ENCODE results near the gene SUV39H2. TPM values are rescaled to one million over a fixed set of nuclear protein-coding genes. Genes with fewer than 3 reads are reported as not detected.

SUV39H2 gene
- total RNA-seq, 1 experiment from 2014 or later, result 6.4 TPM

GRCh38 chr10:14879124-14879927, 660 bp downstream of the SUV39H2 start:
- H3K27me3 ChIP-seq (ENCODE audit: low read length), result no peaks in the 10 kb centered on the region
- H3K27ac ChIP-seq (ENCODE audit: low read length), result peak overlapping the region; percentile 23; the same call in 1 of the 2 replicates
- H3F3A ChIP-seq (ENCODE audit: low read length, unreplicated experiment), result no peaks in the 10 kb centered on the region
- intact Hi-C loops (cut with micrococcal nuclease), result no loop called here
- ATAC-seq (no peak), DNase-seq (no peak)
- peaks cover 10% of the 10 kb centered on the region; the same call in 1 of the 2 replicates for H4K20me1 ChIP-seq (ENCODE audit: low read length)
- no peaks in the 10 kb centered on the region for H3K9me2 ChIP-seq (replicated peaks; ENCODE audit: low read length)
- H3K4me1 ChIP-seq (ENCODE audit: insufficient read depth, low read length), result peaks cover 15% of the 10 kb centered on the region
- H3K4me3 ChIP-seq (ENCODE audit: low read length), result peak overlapping the region; percentile 86
- CTCF ChIA-PET, result no interaction called here
- no TSS peak for BruUV-seq (replicated peaks)
- H3K9me3 ChIP-seq (ENCODE audit: low read length), result no peaks in the 10 kb centered on the region
- H2AFZ ChIP-seq (ENCODE audit: low read length), result peak overlapping the region; percentile 53; the same call in 1 of the 2 replicates
- no peaks in the 10 kb centered on the region for H3K36me3 ChIP-seq (ENCODE audit: low read depth, low read length)
- POLR2A ChIA-PET (ENCODE audit: unreplicated experiment), result no interaction called here
- H3K79me2 ChIP-seq (ENCODE audit: low read length), result peaks cover 72% of the 10 kb centered on the region
- peak overlapping the region; percentile 94 for H3K4me2 ChIP-seq (ENCODE audit: low read length)
- TF ChIP-seq EZH2phosphoT487 (IDR thresholded peaks at IDR 0.05; ENCODE audit: borderline replicate concordance, low read length), result no peak
- no peak for TF ChIP-seq EZH2 (IDR thresholded peaks at IDR 0.05; ENCODE audit: low read length, unreplicated experiment)
- TF ChIP-seq CTCF (conservative IDR thresholded peaks at IDR 0.05; ENCODE audit: low read depth, low read length), result no peak
- H3K9ac ChIP-seq (ENCODE audit: low read length), result peak overlapping the region; percentile 90

GRCh38 chr10:14879928-14880193, 1.2 kb downstream of the SUV39H2 start:
- Histone ChIP-seq H3K9me3 (ENCODE audit: low read length) (no peaks in the 10 kb centered on the region), H3K36me3 (ENCODE audit: low read depth, low read length) (no peaks in the 10 kb centered on the region), H3K27me3 (ENCODE audit: low read length) (no peaks in the 10 kb centered on the region), H2AFZ (ENCODE audit: low read length) (no peak overlapping the region), H3K4me2 (ENCODE audit: low read length) (peak overlapping the region; percentile 94), H3F3A (ENCODE audit: low read length, unreplicated experiment) (no peaks in the 10 kb centered on the region), H3K9me2 (replicated peaks; ENCODE audit: low read length) (no peaks in the 10 kb centered on the region), H3K4me1 (ENCODE audit: insufficient read depth, low read length) (peaks cover 15% of the 10 kb centered on the region), H3K9ac (ENCODE audit: low read length) (peak overlapping the region; percentile 90), H3K4me3 (ENCODE audit: low read length) (peak overlapping the region; percentile 86), H4K20me1 (ENCODE audit: low read length) (peaks cover 10% of the 10 kb centered on the region; the same call in 1 of the 2 replicates), H3K79me2 (ENCODE audit: low read length) (peaks cover 77% of the 10 kb centered on the region), H3K27ac (ENCODE audit: low read length) (no peak overlapping the region)
- POLR2A ChIA-PET (ENCODE audit: unreplicated experiment), result no interaction called here
- no TSS peak for BruUV-seq (replicated peaks)
- DNase-seq, result no peak
- TF ChIP-seq EZH2phosphoT487 (IDR thresholded peaks at IDR 0.05; ENCODE audit: borderline replicate concordance, low read length) (no peak), EZH2 (IDR thresholded peaks at IDR 0.05; ENCODE audit: low read length, unreplicated experiment) (no peak), CTCF (conservative IDR thresholded peaks at IDR 0.05; ENCODE audit: low read depth, low read length) (no peak)
- CTCF ChIA-PET, result no interaction called here
- ATAC-seq, result no peak
- intact Hi-C loops (cut with micrococcal nuclease), result loop anchor here (5.0 kb wide), 1 partner anchor 72 kb away; the partner anchor contains the start of gene DCLRE1C

GRCh38 chr10:14880229-14880628, 1.6 kb downstream of the SUV39H2 start:
- no peaks in the 10 kb centered on the region for H3K9me2 ChIP-seq (replicated peaks; ENCODE audit: low read length)
- peaks cover 15% of the 10 kb centered on the region for H3K4me1 ChIP-seq (ENCODE audit: insufficient read depth, low read length)
- no peaks in the 10 kb centered on the region for H3K9me3 ChIP-seq (ENCODE audit: low read length)
- H2AFZ ChIP-seq (ENCODE audit: low read length), result no peak overlapping the region
- H3K36me3 ChIP-seq (ENCODE audit: low read depth, low read length), result no peaks in the 10 kb centered on the region
- no peak overlapping the region for H3K27ac ChIP-seq (ENCODE audit: low read length)
- H3K9ac ChIP-seq (ENCODE audit: low read length), result peak overlapping the region; percentile 90
- no peak for TF ChIP-seq EZH2phosphoT487 (IDR thresholded peaks at IDR 0.05; ENCODE audit: borderline replicate concordance, low read length)
- TF ChIP-seq EZH2 (IDR thresholded peaks at IDR 0.05; ENCODE audit: low read length, unreplicated experiment), result no peak
- TF ChIP-seq CTCF (conservative IDR thresholded peaks at IDR 0.05; ENCODE audit: low read depth, low read length), result no peak
- no peaks in the 10 kb centered on the region for H3F3A ChIP-seq (ENCODE audit: low read length, unreplicated experiment)
- H3K79me2 ChIP-seq (ENCODE audit: low read length), result peaks cover 81% of the 10 kb centered on the region
- no peaks in the 10 kb centered on the region for H3K27me3 ChIP-seq (ENCODE audit: low read length)
- no peak for ATAC-seq
- ChIA-PET CTCF (no interaction called here), POLR2A (ENCODE audit: unreplicated experiment) (no interaction called here)
- peak overlapping the region; percentile 94 for H3K4me2 ChIP-seq (ENCODE audit: low read length)
- intact Hi-C loops (cut with micrococcal nuclease), result loop anchor here (5.0 kb wide), 1 partner anchor 72 kb away; the partner anchor contains the start of gene DCLRE1C
- H4K20me1 ChIP-seq (ENCODE audit: low read length), result peaks cover 10% of the 10 kb centered on the region; the same call in 1 of the 2 replicates
- peak overlapping the region; percentile 86 for H3K4me3 ChIP-seq (ENCODE audit: low read length)
- peak; percentile 18 for DNase-seq
- BruUV-seq (replicated peaks), result TSS peak; percentile 46

All from PC-3 (cell line).